GM18858 (cell line): Measurements from ENCODE around the gene TCF4.

Source experiments
- ATAC-seq: cut with Tn5 transposase; IDR thresholded peaks from one replicate; pipeline ENCODE4 v1.9.1; 2021; ENCODE audit not compliant: unreplicated experiment

TCF4 gene

GRCh38 chr18:55446996-55447671 lies 140.9 kb downstream of the TCF4 start:
- ATAC-seq, result no peak

- no peak for ATAC-seq
These were observed 143.5 kb downstream of the TCF4 start for GRCh38 chr18:55444536-55444935.

DNA sequence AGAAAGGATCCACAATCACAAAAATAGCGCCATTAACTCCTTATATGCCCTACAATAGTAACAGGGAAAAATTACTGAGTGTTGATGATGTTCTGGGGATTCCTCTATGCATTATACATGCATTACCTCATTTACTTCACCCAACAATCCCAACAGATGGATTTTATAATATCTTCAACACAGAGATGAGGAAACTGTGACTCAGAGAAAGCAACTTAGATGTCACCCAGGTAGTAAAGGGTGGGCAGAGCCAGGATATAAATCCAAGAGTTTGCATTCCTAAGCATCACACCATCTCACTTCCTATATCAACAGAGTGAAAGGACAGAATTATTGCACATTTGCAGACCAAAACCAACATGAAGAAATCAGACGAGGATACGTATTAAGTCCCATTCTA lies 144.2 kb downstream of the TCF4 start:
- ATAC-seq, result no peak

DNA sequence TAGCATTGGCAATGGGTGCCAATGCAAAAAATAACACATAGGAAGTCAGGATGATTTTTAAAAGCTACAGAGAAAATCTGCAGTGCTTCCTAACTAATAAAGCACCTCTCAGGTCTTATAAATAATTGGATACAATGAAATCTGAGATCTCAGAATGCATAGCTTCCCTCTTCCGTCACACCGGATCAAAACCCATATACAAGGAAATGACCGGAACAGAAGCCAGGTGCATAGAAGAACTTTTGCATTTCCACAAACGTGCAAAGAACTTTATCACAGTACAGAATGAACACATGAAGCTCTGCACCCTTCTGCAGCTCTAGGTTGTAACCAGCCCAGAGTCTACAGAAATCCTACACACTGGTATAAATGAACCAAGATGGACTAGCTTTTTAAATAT lies 145.4 kb downstream of the TCF4 start:
- ATAC-seq, result no peak

DNA sequence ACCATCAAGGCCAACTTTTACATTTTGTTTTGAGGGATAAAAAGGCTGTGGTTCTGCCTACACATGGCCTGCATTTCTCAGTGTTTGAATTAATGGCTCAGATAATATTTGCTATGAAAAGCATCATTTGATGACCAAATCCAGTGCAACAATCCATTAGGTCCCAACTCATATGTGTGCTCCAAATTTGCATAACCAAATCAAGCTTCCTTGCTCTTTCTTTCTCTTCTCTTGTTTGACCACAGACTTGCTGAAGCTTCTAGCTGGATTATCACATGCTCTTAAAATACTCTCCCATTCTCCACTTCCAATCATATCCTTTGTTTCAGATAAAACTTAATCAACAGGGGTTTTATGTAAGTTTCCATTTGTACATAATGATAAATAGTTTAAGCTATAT lies 147.0 kb downstream of the TCF4 start:
- ATAC-seq, result no peak

- ATAC-seq, result no peak
These were observed 148.9 kb downstream of the TCF4 start for GRCh38 chr18:55439056-55439455.

DNA sequence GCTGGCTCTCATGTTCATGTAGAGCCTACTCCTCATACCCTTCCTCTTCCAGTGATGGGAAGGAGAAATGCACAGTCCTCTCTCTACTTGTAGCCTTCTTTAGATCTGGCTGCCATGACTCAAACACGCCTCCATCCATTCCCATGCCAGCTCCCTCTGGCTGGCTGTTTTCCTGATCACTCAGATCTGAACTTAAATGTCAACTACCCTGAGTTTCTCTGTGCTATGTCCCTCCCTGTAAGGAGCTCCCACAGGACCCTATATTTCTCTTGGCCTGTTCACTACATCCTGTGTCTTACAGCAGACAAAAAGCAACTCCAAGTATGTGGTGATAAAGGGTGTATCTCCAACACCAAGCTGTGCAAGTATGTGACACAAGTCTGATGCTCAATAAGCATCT lies 152.4 kb downstream of the TCF4 start:
- ATAC-seq, result no peak

- ATAC-seq, result no peak
These were observed 154.3 kb downstream of the TCF4 start for GRCh38 chr18:55433648-55434047.

- no peak for ATAC-seq
These were observed 154.9 kb downstream of the TCF4 start for GRCh38 chr18:55433140-55433539.

DNA sequence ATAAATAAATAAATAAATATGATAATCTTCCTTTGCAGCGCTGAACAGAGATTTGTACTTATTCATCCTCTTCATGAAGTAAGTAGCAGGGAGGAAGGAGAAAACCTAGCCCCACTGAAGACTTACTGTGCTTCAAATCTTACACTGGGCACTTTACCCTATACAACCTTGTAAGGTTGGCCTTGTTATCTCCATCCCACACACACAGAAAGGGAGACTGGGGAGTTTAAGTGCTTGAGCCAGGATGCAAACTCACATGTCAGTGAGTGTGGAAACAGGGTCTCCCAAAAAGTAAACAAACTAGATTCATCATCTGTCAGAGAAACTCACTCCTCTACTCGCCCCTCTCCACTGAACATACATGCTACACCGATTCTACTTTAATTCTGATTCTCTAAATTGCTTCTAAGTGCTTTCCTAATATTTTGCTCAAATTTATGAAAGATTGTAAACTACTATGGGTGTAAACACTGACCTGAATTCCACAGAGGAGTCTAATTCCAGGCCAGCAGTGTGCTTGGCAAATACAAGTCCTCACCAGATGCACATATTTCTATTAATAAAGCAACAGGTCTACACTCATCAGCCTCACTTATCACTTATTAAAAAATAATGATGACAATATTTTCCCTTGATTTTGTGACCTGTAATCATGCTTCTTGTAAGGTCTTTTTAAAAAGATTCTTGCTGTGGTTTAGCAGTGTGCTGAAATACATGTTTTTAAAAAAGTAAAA lies 155.5 kb downstream of the TCF4 start:
- no peak for ATAC-seq

- ATAC-seq, result no peak
These were observed 158.0 kb downstream of the TCF4 start for GRCh38 chr18:55430026-55430425.

GRCh38 chr18:55427951-55428350 lies 160.0 kb downstream of the TCF4 start:
- no peak for ATAC-seq

GRCh38 chr18:55425698-55426097 lies 162.3 kb downstream of the TCF4 start:
- ATAC-seq, result no peak

GRCh38 chr18:55422456-55423180 lies 165.4 kb downstream of the TCF4 start:
- no peak for ATAC-seq

DNA sequence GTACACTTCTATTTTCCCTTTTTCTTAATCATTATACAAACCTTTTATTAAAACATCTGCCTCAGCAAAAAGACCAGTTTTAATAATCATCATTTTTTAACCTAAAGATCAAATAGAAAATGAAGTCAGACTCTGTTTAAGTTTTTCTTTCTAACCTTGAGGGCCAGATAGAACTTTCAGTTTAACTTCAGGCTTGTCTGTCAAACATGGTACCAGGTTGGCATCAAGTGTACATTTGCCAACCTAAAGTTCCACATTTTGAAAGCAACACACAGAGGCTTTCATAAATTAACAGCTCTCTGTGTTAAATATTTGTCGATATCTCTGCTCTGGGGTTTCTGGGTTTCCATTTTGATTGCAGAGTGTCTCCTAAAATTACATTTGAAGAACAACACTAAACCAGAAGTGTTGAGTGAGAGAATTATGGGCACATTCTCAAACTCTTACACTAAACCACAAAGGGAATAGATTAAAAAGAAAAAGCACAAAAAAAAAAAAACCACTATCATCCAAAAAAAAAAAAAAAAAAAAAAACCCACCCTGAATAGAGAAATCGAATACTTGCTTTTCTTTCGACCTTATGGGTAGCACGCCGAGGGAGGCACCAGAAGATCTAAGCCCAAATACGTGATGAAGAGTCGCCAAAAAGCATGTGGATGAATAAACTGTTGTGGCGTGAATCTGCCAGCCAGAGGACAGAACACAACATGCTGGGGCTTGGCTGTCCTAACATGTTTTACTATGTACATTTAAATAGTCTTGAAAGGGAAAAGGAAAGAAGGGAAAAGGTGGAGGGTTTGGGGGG lies 166.2 kb downstream of the TCF4 start:
- no peak for ATAC-seq

- no peak for ATAC-seq
These were observed 166.7 kb downstream of the TCF4 start for GRCh38 chr18:55421308-55421614.

- ATAC-seq, result peak; percentile 77
These were observed 167.2 kb downstream of the TCF4 start for GRCh38 chr18:55420665-55421307.

DNA sequence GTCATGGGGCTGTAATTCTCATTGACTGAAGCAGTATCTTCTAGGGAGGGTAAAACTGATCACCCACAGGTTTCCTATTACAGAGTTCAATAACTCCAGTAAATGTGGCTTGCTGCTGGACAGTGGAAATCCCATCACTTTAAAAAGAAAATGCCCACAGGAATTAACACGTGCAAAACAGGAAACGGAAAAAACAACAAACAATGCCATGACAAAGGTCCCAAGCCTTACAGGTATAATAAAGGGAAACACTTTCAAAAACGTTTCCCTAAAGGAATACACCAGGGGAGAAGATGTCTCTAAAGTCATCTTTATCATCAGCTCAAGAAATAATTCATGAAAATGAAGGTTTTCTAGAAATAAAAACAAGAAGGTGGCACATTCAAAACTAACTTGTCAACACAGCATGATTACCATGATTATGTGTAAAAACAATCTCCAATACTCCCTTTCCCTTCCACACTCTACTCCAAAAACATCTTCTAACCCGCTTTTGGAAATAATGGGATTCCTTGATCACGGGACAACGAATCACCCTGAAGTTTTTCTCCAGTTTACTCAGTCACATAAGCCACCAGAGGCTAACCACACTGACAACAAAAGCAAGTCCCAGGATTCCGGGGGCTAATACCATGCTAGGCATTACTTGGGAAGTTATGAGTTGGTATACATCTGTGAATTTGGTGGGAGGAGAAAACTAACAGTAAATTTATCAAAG lies 167.9 kb downstream of the TCF4 start:
- ATAC-seq, result no peak

DNA sequence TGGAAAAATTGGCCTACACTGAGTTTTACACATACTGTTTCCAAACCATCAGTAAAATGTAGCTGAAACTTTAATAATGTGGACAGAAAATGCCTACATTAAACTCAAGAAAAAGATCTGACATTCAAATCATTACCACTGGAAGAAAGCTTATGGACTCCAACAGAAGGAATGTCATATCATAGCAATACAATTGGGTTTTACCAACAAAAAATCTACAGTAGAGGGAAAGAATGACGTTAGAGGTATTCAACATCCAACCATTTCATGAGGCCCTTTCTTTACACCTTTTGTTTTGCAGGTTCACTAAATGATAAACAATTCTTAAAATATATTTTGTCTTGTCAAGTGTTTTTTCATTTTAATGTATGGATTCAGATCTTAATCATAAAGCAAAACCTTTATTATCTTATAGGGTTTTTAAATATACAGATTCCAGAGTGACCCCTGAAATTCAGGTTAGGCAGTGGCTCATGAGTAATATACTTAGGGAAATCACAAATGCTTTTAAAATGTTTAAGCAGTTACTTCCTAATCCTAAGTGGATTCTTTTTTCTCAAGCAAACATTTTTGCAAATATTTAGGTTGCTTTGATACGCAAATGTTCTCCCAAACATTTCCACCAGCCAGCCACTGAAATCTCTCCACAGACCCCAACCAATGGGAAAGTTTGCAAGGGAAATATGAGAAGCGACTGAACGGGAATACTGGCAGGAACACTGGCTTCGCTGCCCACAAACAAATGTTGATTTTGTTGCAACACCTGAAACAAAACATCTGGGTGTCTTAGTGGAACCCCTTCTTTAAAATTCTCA lies 168.7 kb downstream of the TCF4 start:
- no peak for ATAC-seq
